PC-3 (cell line): Measurements from ENCODE around the gene ARHGAP19. TPM values are rescaled to one million over a fixed set of nuclear protein-coding genes. Genes with fewer than 3 reads are reported as not detected.

Source experiments
- ATAC-seq: fragments of 200-7000 bp; cut with Tn5 transposase; 2 replicates; pipeline ENCODE4 v1.9.1; 2020; ENCODE audit warnings: mild to moderate bottlenecking, moderate library complexity
- BruUV-seq: library from RNA; stranded (reverse); fragments of 400-500 nt; replicated peaks from 2 replicates; lab custom pipeline; 2021; lab: Mats Ljungman, UMichigan
- CTCF ChIA-PET: fragments of 300-600 bp; sonication (Branson Sonifier 250); formaldehyde crosslinking; loops from one replicate; lab custom pipeline; 2022; ENCODE audit warnings: antibody characterized with exemption; lab: Charles Lee
- POLR2A ChIA-PET: fragments of 300-600 bp; sonication (Branson Sonifier 250); formaldehyde crosslinking; loops from one replicate; lab custom pipeline; 2022; ENCODE audit warnings: antibody characterized with exemption; ENCODE audit not compliant: unreplicated experiment; lab: Charles Lee
- DNase-seq: peaks from one replicate; pipeline ENCODE4 v3.0.0-alpha.2; 2015
- H2AFZ ChIP-seq: fragments of 300-600 bp; sonication (generic); 2 replicates; pipeline ENCODE4 v1.6.0; 2016; ENCODE audit warnings: antibody characterized with exemption, low read length
- H3F3A ChIP-seq: fragments of 300-600 bp; sonication (generic); one replicate; pipeline ENCODE4 v1.6.0; 2017; ENCODE audit warnings: antibody characterized with exemption, low read length, control low read depth, mild to moderate bottlenecking; ENCODE audit not compliant: unreplicated experiment
- H3K27ac ChIP-seq: fragments of 300-600 bp; sonication (generic); 2 replicates; pipeline ENCODE4 v1.5.1; 2016; ENCODE audit warnings: mild to moderate bottlenecking, low read length
- H3K27me3 ChIP-seq: fragments of 300-600 bp; sonication (generic); 2 replicates; pipeline ENCODE4 v1.6.1; 2016; ENCODE audit warnings: low read length, mixed read lengths
- H3K36me3 ChIP-seq: fragments of 300-600 bp; sonication (generic); 2 replicates; pipeline ENCODE4 v1.6.1; 2016; ENCODE audit warnings: low read depth, mixed run types, low read length, mixed read lengths
- H3K4me1 ChIP-seq: fragments of 300-600 bp; sonication (generic); 2 replicates; pipeline ENCODE4 v1.5.1; 2016; ENCODE audit warnings: low read length; ENCODE audit not compliant: insufficient read depth
- H3K4me2 ChIP-seq: fragments of 300-600 bp; sonication (generic); 2 replicates; pipeline ENCODE4 v1.6.0; 2016; ENCODE audit warnings: low read length
- H3K4me3 ChIP-seq: fragments of 300-600 bp; sonication (generic); 2 replicates; pipeline ENCODE4 v1.5.1; 2016; ENCODE audit warnings: mild to moderate bottlenecking, low read length, mixed read lengths
- H3K79me2 ChIP-seq: fragments of 300-600 bp; sonication (generic); 2 replicates; pipeline ENCODE4 v1.6.1; 2017; ENCODE audit warnings: low read length, mixed read lengths
- H3K9ac ChIP-seq: fragments of 300-600 bp; sonication (generic); 2 replicates; pipeline ENCODE4 v1.6.0; 2016; ENCODE audit warnings: mild to moderate bottlenecking, low read length
- H3K9me2 ChIP-seq: fragments of 300-600 bp; sonication (generic); replicated peaks from 2 replicates; pipeline ENCODE4 v1.6.1; 2016; ENCODE audit warnings: mixed run types, low read length, mixed read lengths
- H3K9me3 ChIP-seq: fragments of 300-600 bp; sonication (generic); 2 replicates; pipeline ENCODE4 v1.6.1; 2016; ENCODE audit warnings: low read length, mixed read lengths
- H4K20me1 ChIP-seq: fragments of 300-600 bp; sonication (generic); 2 replicates; pipeline ENCODE4 v1.6.1; 2016; ENCODE audit warnings: low read length, mixed read lengths
- EZH2 ChIP-seq: fragments of 300-600 bp; sonication (generic); IDR thresholded peaks from one replicate; pipeline ENCODE4 v1.6.1; 2017; ENCODE audit warnings: antibody characterized with exemption, mild to moderate bottlenecking, low read length; ENCODE audit not compliant: unreplicated experiment
- EZH2phosphoT487 ChIP-seq: fragments of 300-600 bp; sonication (generic); IDR thresholded peaks from 2 replicates; pipeline ENCODE4 v1.6.1; 2018; ENCODE audit warnings: mild to moderate bottlenecking, antibody characterized with exemption, low read length, borderline replicate concordance
- intact Hi-C: fragments of 100-400 bp; cut with micrococcal nuclease; formaldehyde crosslinking; loops from 2 replicates; pipeline ENCODE4 v1.9.0; 2023
- total RNA-seq: library from RNA; depleted of rRNA; stranded (reverse); fragments of >200 nt; gene quantifications from 2 replicates; pipeline ENCODE4 v1.2.3, GENCODE V29; 2014
- TF ChIP-seq, protein P1 (sequence below): fragments of 300-600 bp; sonication (generic); conservative IDR thresholded peaks from 2 replicates; pipeline ENCODE4 v1.5.1; 2017; ENCODE audit warnings: antibody characterized with exemption, low read depth, mild to moderate bottlenecking, low read length

The ARHGAP19 gene
- total RNA-seq, 1 experiment from 2014 or later = 9.8 TPM

- no peaks in the 10 kb centered on the region for H3K36me3 ChIP-seq
- intact Hi-C loops = no loop called here
- no peak overlapping the region for H3K4me3 ChIP-seq
- TF ChIP-seq EZH2phosphoT487 (no peak), EZH2 (no peak)
- TF ChIP-seq, protein P1, sequence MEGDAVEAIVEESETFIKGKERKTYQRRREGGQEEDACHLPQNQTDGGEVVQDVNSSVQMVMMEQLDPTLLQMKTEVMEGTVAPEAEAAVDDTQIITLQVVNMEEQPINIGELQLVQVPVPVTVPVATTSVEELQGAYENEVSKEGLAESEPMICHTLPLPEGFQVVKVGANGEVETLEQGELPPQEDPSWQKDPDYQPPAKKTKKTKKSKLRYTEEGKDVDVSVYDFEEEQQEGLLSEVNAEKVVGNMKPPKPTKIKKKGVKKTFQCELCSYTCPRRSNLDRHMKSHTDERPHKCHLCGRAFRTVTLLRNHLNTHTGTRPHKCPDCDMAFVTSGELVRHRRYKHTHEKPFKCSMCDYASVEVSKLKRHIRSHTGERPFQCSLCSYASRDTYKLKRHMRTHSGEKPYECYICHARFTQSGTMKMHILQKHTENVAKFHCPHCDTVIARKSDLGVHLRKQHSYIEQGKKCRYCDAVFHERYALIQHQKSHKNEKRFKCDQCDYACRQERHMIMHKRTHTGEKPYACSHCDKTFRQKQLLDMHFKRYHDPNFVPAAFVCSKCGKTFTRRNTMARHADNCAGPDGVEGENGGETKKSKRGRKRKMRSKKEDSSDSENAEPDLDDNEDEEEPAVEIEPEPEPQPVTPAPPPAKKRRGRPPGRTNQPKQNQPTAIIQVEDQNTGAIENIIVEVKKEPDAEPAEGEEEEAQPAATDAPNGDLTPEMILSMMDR = no peak
- no peaks in the 10 kb centered on the region for H4K20me1 ChIP-seq
- H3F3A ChIP-seq = no peaks in the 10 kb centered on the region
- no peak overlapping the region for H3K4me2 ChIP-seq
- POLR2A ChIA-PET = no interaction called here
- BruUV-seq = no TSS peak
- no peaks in the 10 kb centered on the region for H3K9me2 ChIP-seq
- DNase-seq (no peak), ATAC-seq (no peak)
- no peaks in the 10 kb centered on the region for H3K79me2 ChIP-seq
- H3K9me3 ChIP-seq = no peaks in the 10 kb centered on the region
- H3K4me1 ChIP-seq = no peaks in the 10 kb centered on the region
- CTCF ChIA-PET = no interaction called here
- H3K9ac ChIP-seq = no peak overlapping the region
- no peak overlapping the region for H2AFZ ChIP-seq
- peaks cover 9% of the 10 kb centered on the region; the same call in 1 of the 2 replicates for H3K27me3 ChIP-seq
- no peak overlapping the region for H3K27ac ChIP-seq
Observed at GRCh38 chr10:97178074-97178473, 114.4 kb downstream of the ARHGAP19 start.

GRCh38 chr10:97176226-97176625 lies 116.2 kb downstream of the ARHGAP19 start:
- intact Hi-C loops = no loop called here
- H3K27ac ChIP-seq = no peak overlapping the region
- H2AFZ ChIP-seq = no peak overlapping the region
- H4K20me1 ChIP-seq = no peaks in the 10 kb centered on the region
- no peak overlapping the region for H3K9ac ChIP-seq
- H3K4me1 ChIP-seq = no peaks in the 10 kb centered on the region
- H3K27me3 ChIP-seq = peaks cover 9% of the 10 kb centered on the region; the same call in 1 of the 2 replicates
- H3K79me2 ChIP-seq = no peaks in the 10 kb centered on the region
- H3K9me3 ChIP-seq = no peaks in the 10 kb centered on the region
- POLR2A ChIA-PET = no interaction called here
- H3K4me2 ChIP-seq = no peak overlapping the region
- H3K4me3 ChIP-seq = no peak overlapping the region
- CTCF ChIA-PET = interaction anchor here (0.6 kb wide), 1 partner anchor 73 kb away, joined by 3 read pairs; no protein-coding TSS in a partner anchor
- no TSS peak for BruUV-seq
- H3K36me3 ChIP-seq = no peaks in the 10 kb centered on the region
- no peaks in the 10 kb centered on the region for H3F3A ChIP-seq
- no peaks in the 10 kb centered on the region for H3K9me2 ChIP-seq
- ATAC-seq (no peak), DNase-seq (no peak)
- no peak for TF ChIP-seq EZH2
- TF ChIP-seq EZH2phosphoT487 = no peak
- TF ChIP-seq, protein P1 = no peak

- H3K9me3 ChIP-seq = no peaks in the 10 kb centered on the region
- H3K27me3 ChIP-seq = peaks cover 9% of the 10 kb centered on the region; the same call in 1 of the 2 replicates
- no peak for TF ChIP-seq EZH2
- no peak for TF ChIP-seq EZH2phosphoT487
- H3K36me3 ChIP-seq = no peaks in the 10 kb centered on the region
- H4K20me1 ChIP-seq = no peaks in the 10 kb centered on the region
- no peak overlapping the region for H3K9ac ChIP-seq
- H3K79me2 ChIP-seq = no peaks in the 10 kb centered on the region
- intact Hi-C loops = no loop called here
- H3K9me2 ChIP-seq = no peaks in the 10 kb centered on the region
- no peak overlapping the region for H3K27ac ChIP-seq
- ATAC-seq (no peak), DNase-seq (no peak)
- ChIA-PET POLR2A (no interaction called here), CTCF (interaction anchor here (0.6 kb wide), 1 partner anchor 73 kb away, joined by 3 read pairs; no protein-coding TSS in a partner anchor)
- no TSS peak for BruUV-seq
- H3F3A ChIP-seq = no peaks in the 10 kb centered on the region
- no peak overlapping the region for H3K4me2 ChIP-seq
- no peak overlapping the region for H3K4me3 ChIP-seq
- no peak overlapping the region for H2AFZ ChIP-seq
- no peaks in the 10 kb centered on the region for H3K4me1 ChIP-seq
Observed at GRCh38 chr10:97175586-97175985, 116.9 kb downstream of the ARHGAP19 start.
